Measurements from ENCODE around the gene GSTO1.

Gene GSTO1

DNA sequence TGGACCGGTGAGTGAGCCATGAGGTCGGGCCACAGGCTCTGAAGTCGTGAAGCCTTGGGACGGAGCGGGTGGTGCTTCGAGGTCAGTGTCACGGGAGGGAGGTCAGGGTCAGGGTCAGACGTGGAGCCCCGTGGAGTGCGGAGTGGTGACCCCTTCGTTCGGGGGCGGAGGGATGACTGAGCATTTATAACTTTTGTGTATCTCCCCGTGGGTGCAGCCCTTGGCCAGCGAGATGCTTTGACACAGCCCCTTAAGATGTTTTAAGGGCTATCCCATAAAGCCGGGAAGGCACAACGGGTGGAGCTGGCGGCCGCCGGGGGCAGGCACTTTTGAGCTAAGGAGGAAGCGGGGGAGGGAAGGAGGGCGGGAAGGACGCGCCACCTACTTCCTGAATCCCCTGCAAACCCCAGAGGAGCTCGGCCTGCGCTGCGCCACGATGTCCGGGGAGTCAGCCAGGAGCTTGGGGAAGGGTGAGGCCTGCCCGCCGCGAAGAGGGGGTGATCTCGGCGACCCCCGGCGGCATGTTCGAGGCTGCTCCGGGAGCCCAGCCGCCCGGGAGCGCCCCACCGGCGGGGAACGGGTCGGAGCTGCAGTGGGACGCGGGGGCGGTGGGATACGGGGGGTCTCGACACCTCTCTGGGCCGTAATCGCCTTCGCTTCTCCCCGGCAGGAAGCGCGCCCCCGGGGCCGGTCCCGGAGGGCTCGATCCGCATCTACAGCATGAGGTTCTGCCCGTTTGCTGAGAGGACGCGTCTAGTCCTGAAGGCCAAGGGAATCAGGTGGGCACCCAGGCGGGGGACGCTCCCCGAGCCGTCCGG lies at the start of gene GSTO1:
Gene GSTO1 (plus strand): TSS at position 400 of the 818 bp plus-strand sequence. CDS start 37 bp downstream, at position 437.
- H3K27ac ChIP-seq (ENCODE audit: poor library complexity, severe bottlenecking): peak within 1 kb of the TSS; percentile 90
- H3K4me1 ChIP-seq (ENCODE audit: insufficient read depth, poor library complexity, severe bottlenecking): peaks cover 38% of the 10 kb centered on the region
- TF ChIP-seq, protein P1, sequence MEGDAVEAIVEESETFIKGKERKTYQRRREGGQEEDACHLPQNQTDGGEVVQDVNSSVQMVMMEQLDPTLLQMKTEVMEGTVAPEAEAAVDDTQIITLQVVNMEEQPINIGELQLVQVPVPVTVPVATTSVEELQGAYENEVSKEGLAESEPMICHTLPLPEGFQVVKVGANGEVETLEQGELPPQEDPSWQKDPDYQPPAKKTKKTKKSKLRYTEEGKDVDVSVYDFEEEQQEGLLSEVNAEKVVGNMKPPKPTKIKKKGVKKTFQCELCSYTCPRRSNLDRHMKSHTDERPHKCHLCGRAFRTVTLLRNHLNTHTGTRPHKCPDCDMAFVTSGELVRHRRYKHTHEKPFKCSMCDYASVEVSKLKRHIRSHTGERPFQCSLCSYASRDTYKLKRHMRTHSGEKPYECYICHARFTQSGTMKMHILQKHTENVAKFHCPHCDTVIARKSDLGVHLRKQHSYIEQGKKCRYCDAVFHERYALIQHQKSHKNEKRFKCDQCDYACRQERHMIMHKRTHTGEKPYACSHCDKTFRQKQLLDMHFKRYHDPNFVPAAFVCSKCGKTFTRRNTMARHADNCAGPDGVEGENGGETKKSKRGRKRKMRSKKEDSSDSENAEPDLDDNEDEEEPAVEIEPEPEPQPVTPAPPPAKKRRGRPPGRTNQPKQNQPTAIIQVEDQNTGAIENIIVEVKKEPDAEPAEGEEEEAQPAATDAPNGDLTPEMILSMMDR (IDR thresholded peaks at IDR 0.05; ENCODE audit: poor library complexity, severe bottlenecking): no peak
- no peaks in the 10 kb centered on the region for H3K27me3 ChIP-seq (ENCODE audit: insufficient read depth, poor library complexity, severe bottlenecking)
- peaks cover 35% of the 10 kb centered on the region for H3K36me3 ChIP-seq (ENCODE audit: low read depth)
- DNase-seq (ENCODE audit: low spot score): peak; percentile 70
- no peaks in the 10 kb centered on the region for H3K9me3 ChIP-seq (ENCODE audit: severe bottlenecking)
- H3K4me3 ChIP-seq (ENCODE audit: severe bottlenecking): peak within 1 kb of the TSS; percentile 63
- peak; percentile 75 for ATAC-seq (ENCODE audit: low read depth)

DNA sequence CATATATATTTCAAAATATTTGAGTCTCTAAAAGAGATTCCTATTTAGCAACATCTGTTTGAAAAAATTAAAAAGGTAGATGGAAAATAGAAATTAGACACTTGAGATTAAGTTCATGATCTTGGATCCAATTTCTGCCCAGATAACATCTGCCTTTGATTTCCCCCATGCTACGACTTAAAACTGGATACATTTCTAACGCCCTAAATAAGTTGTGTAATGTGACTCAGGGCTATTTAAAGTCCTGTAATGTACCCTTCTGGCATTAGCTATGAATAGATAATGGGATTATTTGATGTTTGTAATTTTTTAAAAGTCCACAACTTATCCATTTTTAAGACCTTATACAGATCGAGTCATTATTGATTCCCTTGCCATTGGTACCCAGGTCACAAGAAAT lies 46.0 kb upstream of the GSTO1 start:
- H3K27ac ChIP-seq (ENCODE audit: poor library complexity, severe bottlenecking): no peak overlapping the region
- no peaks in the 10 kb centered on the region for H3K27me3 ChIP-seq (ENCODE audit: insufficient read depth, poor library complexity, severe bottlenecking)
- ATAC-seq (ENCODE audit: low read depth) (no peak), DNase-seq (ENCODE audit: low spot score) (no peak)
- no peaks in the 10 kb centered on the region for H3K36me3 ChIP-seq (ENCODE audit: low read depth)
- no peaks in the 10 kb centered on the region for H3K9me3 ChIP-seq (ENCODE audit: severe bottlenecking)
- H3K4me1 ChIP-seq (ENCODE audit: insufficient read depth, poor library complexity, severe bottlenecking): no peaks in the 10 kb centered on the region
- TF ChIP-seq, protein P1 (IDR thresholded peaks at IDR 0.05; ENCODE audit: poor library complexity, severe bottlenecking): no peak
- H3K4me3 ChIP-seq (ENCODE audit: severe bottlenecking): no peak overlapping the region

- Histone ChIP-seq H3K4me3 (ENCODE audit: severe bottlenecking) (no peak overlapping the region), H3K27ac (ENCODE audit: poor library complexity, severe bottlenecking) (no peak overlapping the region), H3K36me3 (ENCODE audit: low read depth) (no peaks in the 10 kb centered on the region), H3K9me3 (ENCODE audit: severe bottlenecking) (no peaks in the 10 kb centered on the region), H3K4me1 (ENCODE audit: insufficient read depth, poor library complexity, severe bottlenecking) (no peaks in the 10 kb centered on the region), H3K27me3 (ENCODE audit: insufficient read depth, poor library complexity, severe bottlenecking) (no peaks in the 10 kb centered on the region)
- ATAC-seq (ENCODE audit: low read depth) (peak; percentile 77), DNase-seq (ENCODE audit: low spot score) (no peak)
- TF ChIP-seq, protein P1 (IDR thresholded peaks at IDR 0.05; ENCODE audit: poor library complexity, severe bottlenecking): peak; percentile 85
These were observed 45.0 kb upstream of the GSTO1 start for GRCh38 chr10:104209575-104210198.

DNA sequence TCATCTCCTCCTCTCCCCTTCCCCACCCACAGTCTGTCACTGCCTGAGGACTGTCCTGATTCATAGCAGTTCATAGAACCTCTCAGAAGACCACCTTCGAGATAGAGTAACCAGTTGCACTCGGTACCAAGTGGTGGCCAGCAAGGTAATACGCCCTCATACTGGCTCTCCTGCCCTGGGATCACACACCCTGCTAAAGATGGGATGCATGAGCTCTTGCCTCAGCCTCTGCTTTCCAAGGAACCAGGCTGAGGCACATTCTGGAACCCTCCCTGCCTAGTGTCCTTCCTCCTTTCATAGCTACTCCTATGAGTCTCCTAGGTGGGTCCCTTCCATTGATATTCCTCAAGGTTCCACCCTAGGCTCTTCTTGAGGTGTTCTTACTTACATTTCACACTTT lies 38.1 kb upstream of the GSTO1 start:
- H3K4me3 ChIP-seq (ENCODE audit: severe bottlenecking): no peak overlapping the region

More for the DNA sequence above, 38.1 kb upstream of the GSTO1 start:
- no peaks in the 10 kb centered on the region for H3K4me1 ChIP-seq (ENCODE audit: insufficient read depth, poor library complexity, severe bottlenecking)
- DNase-seq (ENCODE audit: low spot score) (no peak), ATAC-seq (ENCODE audit: low read depth) (no peak; the same call in 2 of the 3 replicates)
- H3K27me3 ChIP-seq (ENCODE audit: insufficient read depth, poor library complexity, severe bottlenecking): no peaks in the 10 kb centered on the region
- no peaks in the 10 kb centered on the region for H3K9me3 ChIP-seq (ENCODE audit: severe bottlenecking)
- H3K36me3 ChIP-seq (ENCODE audit: low read depth): no peaks in the 10 kb centered on the region
- TF ChIP-seq, protein P1 (IDR thresholded peaks at IDR 0.05; ENCODE audit: poor library complexity, severe bottlenecking): no peak
- H3K27ac ChIP-seq (ENCODE audit: poor library complexity, severe bottlenecking): no peak overlapping the region
